Sigmoid colon (tissue), 7 donors: ENCODE data around the gene DOK5. TPM values are rescaled to one million over a fixed set of nuclear protein-coding genes. Genes with fewer than 3 reads are reported as not detected.

ENCODE experiments used
- DNase-seq: peaks from one replicate; pipeline ENCODE4 v3.0.0-alpha.2; 2019
- H3K27ac ChIP-seq, 4 donors: fragments of 200-600 bp; sonication (generic); one replicate each; pipeline ENCODE4 v1.5.1; 2016 to 2019; ENCODE audit warnings: mild to moderate bottlenecking in 1 of 4
- H3K27me3 ChIP-seq, 3 donors: fragments of 200-600 bp; sonication (generic); one replicate each; pipeline ENCODE4 v1.5.1; 2019; ENCODE audit warnings: mild to moderate bottlenecking in 1 of 3
- H3K36me3 ChIP-seq, 4 donors: fragments of 200-600 bp; sonication (generic); one replicate each; pipeline ENCODE4 v1.5.1; 2016 to 2019
- H3K4me1 ChIP-seq, 4 donors: fragments of 200-600 bp; sonication (generic); one replicate each; pipeline ENCODE4 v1.5.1; 2017 to 2019
- H3K4me3 ChIP-seq, 4 donors: fragments of 200-600 bp; sonication (generic); one replicate each; pipeline ENCODE4 v1.5.1; 2017 to 2019; ENCODE audit warnings: mild to moderate bottlenecking in 2 of 4, moderate library complexity in 1 of 4
- H3K9me3 ChIP-seq, 4 donors: fragments of 200-600 bp in 3 of 4; sonication (generic) in 3 of 4; one replicate each; pipeline versions ENCODE4 v1.5.1 to v1.6.1; 2013 to 2019
- EP300 ChIP-seq, 4 donors: sonication (generic); formaldehyde crosslinking; IDR thresholded peaks; one replicate each; pipeline ENCODE4 v1.6.1; 2017; ENCODE audit warnings: antibody characterized with exemption in 4 of 4
- POLR2A ChIP-seq, 2 donors: fragments of 450-650 bp; IDR thresholded peaks; one replicate each; pipeline ENCODE4 v1.6.1; 2016; ENCODE audit warnings: antibody characterized with exemption in 2 of 2, mild to moderate bottlenecking in 2 of 2, moderate library complexity in 2 of 2
- POLR2AphosphoS5 ChIP-seq, 4 donors: sonication (generic); formaldehyde crosslinking; IDR thresholded peaks; one replicate each; pipeline ENCODE4 v1.6.1; 2017; ENCODE audit warnings: antibody characterized with exemption in 4 of 4
- WGBS, 2 donors: extraction: QIAGEN DNeasy Blood & Tissue Kit; methylation state at CpG; one replicate each; pipeline ENCODE4 v1.1.7; 2013; 5-methylcytosine and 5-hydroxymethylcytosine counted together
- intact Hi-C: fragments of 100-400 bp; cut with DNase I; formaldehyde crosslinking; loops from one replicate; pipeline ENCODE4 v1.15.1; 2023
- polyA plus RNA-seq, 3 donors: library from polyadenylated mRNA; stranded (reverse); fragments of 200-250 nt; gene quantifications; one replicate each; pipeline ENCODE4 v1.2.3, GENCODE V29; 2013
- total RNA-seq, 4 donors: library from RNA; depleted of rRNA; stranded (reverse); fragments of >200 nt; gene quantifications; one replicate each; pipeline ENCODE4 v1.1.0, GENCODE V29; 2016
- TF ChIP-seq, protein P1 (sequence below), 4 experiments: fragments of 450-650 bp in 3 of 4; fragments of 200-600 bp in 1 of 4; IDR thresholded peaks; one replicate each; pipeline ENCODE4 v1.5.1; 2016 to 2019; ENCODE audit warnings: antibody characterized with exemption in 4 of 4, mild to moderate bottlenecking in 3 of 4, moderate library complexity in 2 of 4
- donor health status: healthy with polysubstance abuse.
- donor health status: Bipolar disorder and iron deficiency.
- donor health status: healthy.

DOK5 gene
- total and polyA plus RNA-seq, 7 donors = 0.32 to 5.0 (median 1.7) TPM; not detected in 1

DNA sequence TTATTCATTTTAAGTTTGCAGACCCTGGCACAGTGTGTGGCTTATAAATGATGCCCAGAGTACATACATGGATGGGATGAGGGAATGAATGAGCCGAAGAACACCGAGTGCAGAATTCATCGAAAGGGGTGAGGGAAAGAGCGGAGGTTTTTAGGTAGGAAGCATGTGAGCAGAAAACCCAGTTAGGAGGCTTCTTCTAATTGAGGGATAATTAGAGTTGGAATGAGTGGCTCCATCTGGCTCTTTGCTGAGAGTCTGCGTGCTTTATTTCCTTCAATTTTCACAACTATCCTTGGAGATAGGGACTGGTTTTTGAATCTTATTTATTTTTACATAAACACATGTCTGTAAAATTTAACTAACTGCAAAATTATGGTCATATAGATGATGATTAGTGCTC lies 150.7 kb downstream of the DOK5 start:
- DNase-seq = no peak
- H3K36me3 ChIP-seq = no peaks in the 10 kb centered on the region
- WGBS, 2 donors = 92 to 95% methylated on average over 5 of the region's 5 CpGs
- no peak overlapping the region for H3K4me3 ChIP-seq
- intact Hi-C loops = no loop called here
- TF ChIP-seq POLR2A (IDR thresholded peaks at IDR 0.05) = no peak
- no peak for TF ChIP-seq POLR2AphosphoS5 (IDR thresholded peaks at IDR 0.05)
- TF ChIP-seq, protein P1, sequence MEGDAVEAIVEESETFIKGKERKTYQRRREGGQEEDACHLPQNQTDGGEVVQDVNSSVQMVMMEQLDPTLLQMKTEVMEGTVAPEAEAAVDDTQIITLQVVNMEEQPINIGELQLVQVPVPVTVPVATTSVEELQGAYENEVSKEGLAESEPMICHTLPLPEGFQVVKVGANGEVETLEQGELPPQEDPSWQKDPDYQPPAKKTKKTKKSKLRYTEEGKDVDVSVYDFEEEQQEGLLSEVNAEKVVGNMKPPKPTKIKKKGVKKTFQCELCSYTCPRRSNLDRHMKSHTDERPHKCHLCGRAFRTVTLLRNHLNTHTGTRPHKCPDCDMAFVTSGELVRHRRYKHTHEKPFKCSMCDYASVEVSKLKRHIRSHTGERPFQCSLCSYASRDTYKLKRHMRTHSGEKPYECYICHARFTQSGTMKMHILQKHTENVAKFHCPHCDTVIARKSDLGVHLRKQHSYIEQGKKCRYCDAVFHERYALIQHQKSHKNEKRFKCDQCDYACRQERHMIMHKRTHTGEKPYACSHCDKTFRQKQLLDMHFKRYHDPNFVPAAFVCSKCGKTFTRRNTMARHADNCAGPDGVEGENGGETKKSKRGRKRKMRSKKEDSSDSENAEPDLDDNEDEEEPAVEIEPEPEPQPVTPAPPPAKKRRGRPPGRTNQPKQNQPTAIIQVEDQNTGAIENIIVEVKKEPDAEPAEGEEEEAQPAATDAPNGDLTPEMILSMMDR (IDR thresholded peaks at IDR 0.05) = no peak
- TF ChIP-seq EP300 (IDR thresholded peaks at IDR 0.05) = no peak
- no peaks in the 10 kb centered on the region for H3K9me3 ChIP-seq
- H3K4me1 ChIP-seq = no peaks in the 10 kb centered on the region
- no peak overlapping the region for H3K27ac ChIP-seq
- no peaks in the 10 kb centered on the region for H3K27me3 ChIP-seq

DNA sequence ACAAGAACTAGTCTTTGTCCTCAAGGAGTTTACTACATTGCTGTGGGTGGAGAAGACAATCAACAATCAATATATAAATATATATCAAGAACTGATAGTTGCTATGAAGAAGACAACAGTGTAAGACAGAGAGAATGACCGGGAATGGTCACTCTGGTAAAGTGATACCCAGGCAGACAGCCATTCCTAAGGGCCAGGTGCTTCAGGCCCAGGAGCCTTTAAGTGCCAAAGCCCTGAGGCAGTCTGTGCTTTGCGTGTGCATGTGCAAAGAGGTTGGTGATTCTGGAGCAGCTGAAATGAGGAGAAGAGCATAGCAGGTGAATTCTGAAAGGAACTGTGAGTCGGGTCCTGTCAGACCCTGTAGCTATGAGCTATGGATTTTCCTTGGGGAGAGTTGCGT lies 154.2 kb downstream of the DOK5 start:
- 92 to 96% methylated on average over 4 of the region's 4 CpGs for WGBS, 2 donors
- H3K4me3 ChIP-seq = no peak overlapping the region
- no peaks in the 10 kb centered on the region for H3K36me3 ChIP-seq
- DNase-seq = no peak
- H3K4me1 ChIP-seq = no peaks in the 10 kb centered on the region
- H3K27me3 ChIP-seq = no peaks in the 10 kb centered on the region
- no peak overlapping the region for H3K27ac ChIP-seq
- no peaks in the 10 kb centered on the region for H3K9me3 ChIP-seq
- TF ChIP-seq POLR2AphosphoS5 (IDR thresholded peaks at IDR 0.05) (no peak), EP300 (IDR thresholded peaks at IDR 0.05) (no peak), POLR2A (IDR thresholded peaks at IDR 0.05) (no peak)
- TF ChIP-seq, protein P1 (IDR thresholded peaks at IDR 0.05) = no peak
- intact Hi-C loops = no loop called here

DNA sequence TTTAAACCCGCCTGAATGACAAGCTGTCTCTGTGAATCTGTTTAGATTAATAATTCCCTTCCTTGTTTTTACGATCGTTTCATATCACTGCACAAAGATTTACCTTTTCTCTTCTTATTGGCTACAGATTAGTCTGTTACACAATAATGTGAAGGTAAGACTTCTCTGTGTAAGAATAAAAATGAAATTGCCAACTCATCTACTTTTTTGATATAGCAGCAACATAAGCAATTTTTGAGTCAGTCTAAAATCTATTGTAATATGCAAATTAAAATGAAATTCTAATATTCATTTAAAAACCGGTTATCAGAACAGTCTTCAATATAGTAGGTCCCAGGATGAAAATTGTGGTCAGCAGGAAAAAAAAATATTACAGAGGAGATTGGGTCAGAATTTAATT lies 155.2 kb downstream of the DOK5 start:
- H3K27me3 ChIP-seq = no peaks in the 10 kb centered on the region
- WGBS, 2 donors = 39 to 54% methylated on average over 4 of the region's 4 CpGs
- TF ChIP-seq POLR2A (IDR thresholded peaks at IDR 0.05) (no peak), POLR2AphosphoS5 (IDR thresholded peaks at IDR 0.05) (no peak), EP300 (IDR thresholded peaks at IDR 0.05) (no peak)
- TF ChIP-seq, protein P1 (IDR thresholded peaks at IDR 0.05) = no peak
- H3K9me3 ChIP-seq = no peaks in the 10 kb centered on the region
- no peak for DNase-seq
- no peak overlapping the region for H3K27ac ChIP-seq
- H3K36me3 ChIP-seq = no peaks in the 10 kb centered on the region
- H3K4me3 ChIP-seq = no peak overlapping the region
- intact Hi-C loops = no loop called here
- H3K4me1 ChIP-seq = no peaks in the 10 kb centered on the region

DNA sequence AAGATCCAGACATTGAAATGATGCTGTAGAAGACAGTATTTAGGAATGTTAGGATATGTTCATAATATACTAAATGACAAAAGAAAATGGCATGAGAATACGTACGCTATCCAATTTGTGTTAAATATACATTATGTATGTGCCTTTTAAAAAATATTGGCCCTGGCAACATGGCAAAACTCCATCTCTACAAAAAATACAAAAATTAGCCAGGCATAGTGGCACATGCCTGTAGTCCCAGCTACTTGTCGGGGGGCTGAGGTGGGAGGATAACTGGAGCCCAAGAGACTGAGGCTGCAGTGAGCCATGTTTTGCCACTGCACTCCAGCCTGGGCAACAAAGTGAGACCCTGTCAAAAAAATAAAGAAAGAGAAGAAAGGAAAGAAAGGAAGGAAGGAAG lies 155.7 kb downstream of the DOK5 start:
- TF ChIP-seq POLR2A (IDR thresholded peaks at IDR 0.05) (no peak), POLR2AphosphoS5 (IDR thresholded peaks at IDR 0.05) (no peak), EP300 (IDR thresholded peaks at IDR 0.05) (no peak)
- TF ChIP-seq, protein P1 (IDR thresholded peaks at IDR 0.05) = no peak
- Histone ChIP-seq H3K27ac (no peak overlapping the region), H3K36me3 (no peaks in the 10 kb centered on the region), H3K4me3 (no peak overlapping the region), H3K9me3 (no peaks in the 10 kb centered on the region), H3K4me1 (no peaks in the 10 kb centered on the region), H3K27me3 (no peaks in the 10 kb centered on the region)
- no peak for DNase-seq
- intact Hi-C loops = no loop called here
- 94 to 96% methylated on average over 3 of the region's 3 CpGs for WGBS, 2 donors
